GM13976 (cell line): ENCODE results near the gene MALSU1.
"Not testable (repeated sequence)": the region's sequence is repeated elsewhere in the genome, so short reads cannot be mapped to it uniquely, and the experiment has no call there.

Experiments
- DNase-seq: peaks from one replicate; pipeline ENCODE4 v3.0.0; 2012; ENCODE audit warnings: low spot score
- in situ Hi-C: fragments of 300-500 bp; cut with MboI; formaldehyde crosslinking; loops from one replicate; pipeline ENCODE4 v1.12.0; 2022; ENCODE audit warnings: low sequenced_read_pairs, mixed read lengths, inconsistent platforms; ENCODE audit not compliant: unreplicated experiment
- TF ChIP-seq, protein P1 (sequence below): IDR thresholded peaks from 2 replicates; pipeline ENCODE4 v1.5.1; 2012; ENCODE audit warnings: borderline replicate concordance, mild to moderate bottlenecking; ENCODE audit not compliant: insufficient read depth; ENCODE audit errors: extremely low read depth, missing control alignments, control extremely low read depth

The MALSU1 gene

DNA sequence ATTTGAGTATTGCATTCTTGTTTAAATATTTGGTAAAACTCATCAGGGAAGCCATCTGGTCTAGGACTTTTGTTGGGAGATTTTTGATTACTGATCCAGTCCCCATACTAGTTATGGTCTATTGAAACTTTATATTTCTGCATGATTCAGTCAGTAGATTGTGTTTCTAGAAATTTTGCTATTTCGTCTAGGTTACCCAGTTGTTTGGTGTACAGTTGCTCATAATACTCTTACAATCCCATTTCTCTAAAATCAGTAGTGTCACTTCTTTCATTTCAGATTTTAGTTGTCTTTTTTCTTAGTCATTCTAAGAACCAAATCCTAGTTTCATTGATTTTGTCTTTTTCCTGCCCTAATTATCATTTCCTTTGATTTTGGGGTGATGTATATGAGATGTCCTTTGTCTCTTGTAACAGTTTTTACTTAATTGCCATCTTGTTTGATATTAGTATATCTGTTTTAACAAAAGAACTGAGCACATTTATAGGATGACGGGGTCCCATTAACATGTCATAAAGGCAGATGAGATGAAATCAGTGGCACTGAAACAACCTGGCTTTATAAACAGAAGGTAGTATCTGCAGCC is 7.9 kb downstream of the MALSU1 start:
- TF ChIP-seq, protein P1, sequence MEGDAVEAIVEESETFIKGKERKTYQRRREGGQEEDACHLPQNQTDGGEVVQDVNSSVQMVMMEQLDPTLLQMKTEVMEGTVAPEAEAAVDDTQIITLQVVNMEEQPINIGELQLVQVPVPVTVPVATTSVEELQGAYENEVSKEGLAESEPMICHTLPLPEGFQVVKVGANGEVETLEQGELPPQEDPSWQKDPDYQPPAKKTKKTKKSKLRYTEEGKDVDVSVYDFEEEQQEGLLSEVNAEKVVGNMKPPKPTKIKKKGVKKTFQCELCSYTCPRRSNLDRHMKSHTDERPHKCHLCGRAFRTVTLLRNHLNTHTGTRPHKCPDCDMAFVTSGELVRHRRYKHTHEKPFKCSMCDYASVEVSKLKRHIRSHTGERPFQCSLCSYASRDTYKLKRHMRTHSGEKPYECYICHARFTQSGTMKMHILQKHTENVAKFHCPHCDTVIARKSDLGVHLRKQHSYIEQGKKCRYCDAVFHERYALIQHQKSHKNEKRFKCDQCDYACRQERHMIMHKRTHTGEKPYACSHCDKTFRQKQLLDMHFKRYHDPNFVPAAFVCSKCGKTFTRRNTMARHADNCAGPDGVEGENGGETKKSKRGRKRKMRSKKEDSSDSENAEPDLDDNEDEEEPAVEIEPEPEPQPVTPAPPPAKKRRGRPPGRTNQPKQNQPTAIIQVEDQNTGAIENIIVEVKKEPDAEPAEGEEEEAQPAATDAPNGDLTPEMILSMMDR: no peak
- in situ Hi-C loops: no loop called here
- DNase-seq: no peak

DNA sequence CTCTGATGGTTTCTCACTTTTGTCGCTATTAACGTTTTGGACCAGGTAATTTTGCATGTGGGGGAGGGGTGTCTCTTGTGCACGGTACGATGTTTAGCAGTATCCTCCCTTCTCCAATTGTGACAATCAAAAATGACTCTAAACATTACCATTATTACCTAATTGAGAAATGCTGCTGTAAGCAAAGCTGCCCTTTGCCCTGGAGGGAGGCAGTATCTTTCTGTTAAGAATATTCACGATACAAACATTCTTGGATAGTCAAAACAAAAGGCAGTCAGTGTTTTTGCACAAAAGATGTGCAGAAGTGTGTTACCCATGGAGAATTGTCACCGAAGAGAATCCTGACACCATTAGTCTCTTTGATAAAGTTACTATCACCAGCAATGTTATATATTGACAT is 9.6 kb downstream of the MALSU1 start:
- TF ChIP-seq, protein P1: no peak
- in situ Hi-C loops: no loop called here
- DNase-seq: no peak

DNA sequence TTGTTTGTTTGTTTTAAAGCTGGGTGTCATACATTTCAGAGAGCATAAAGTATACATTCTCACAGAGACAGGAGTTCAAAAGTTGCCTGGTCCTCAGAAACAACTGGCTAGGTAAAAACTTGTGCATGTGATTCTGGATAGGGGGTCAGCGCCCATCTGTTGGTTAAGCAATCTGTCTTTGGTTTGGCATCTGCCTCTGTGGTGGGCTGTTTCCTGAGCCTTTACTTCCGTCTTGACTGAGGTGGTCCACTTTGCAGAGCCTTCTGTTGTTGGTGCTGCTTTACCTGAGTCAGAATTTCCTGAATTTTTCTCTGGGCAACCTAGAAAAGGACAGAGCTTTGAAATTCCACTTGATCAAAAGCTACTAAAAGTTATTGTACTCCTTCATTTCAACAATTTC is 13.0 kb downstream of the MALSU1 start:
- DNase-seq, in situ Hi-C loops: not testable (repeated sequence)

DNA sequence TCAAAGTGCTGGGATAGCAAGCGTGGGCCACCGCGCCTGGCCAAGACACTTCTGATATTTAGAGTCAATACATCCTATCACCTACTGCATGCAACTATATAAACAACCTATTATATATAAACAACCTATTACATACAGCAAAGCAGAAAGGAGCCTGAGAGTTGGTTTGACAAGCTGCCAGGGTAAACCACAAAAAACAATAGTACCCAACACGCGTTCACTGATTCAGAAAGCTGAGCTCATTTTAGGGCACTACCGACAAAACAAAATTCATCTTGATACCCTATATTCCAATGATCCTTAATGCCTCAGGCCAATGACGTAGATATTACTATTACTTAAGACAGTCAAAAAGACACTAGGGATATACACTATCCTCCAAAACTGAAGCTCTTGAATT is 16.2 kb downstream of the MALSU1 start:
- in situ Hi-C loops: no loop called here
- TF ChIP-seq, protein P1: no peak
- no peak for DNase-seq

DNA sequence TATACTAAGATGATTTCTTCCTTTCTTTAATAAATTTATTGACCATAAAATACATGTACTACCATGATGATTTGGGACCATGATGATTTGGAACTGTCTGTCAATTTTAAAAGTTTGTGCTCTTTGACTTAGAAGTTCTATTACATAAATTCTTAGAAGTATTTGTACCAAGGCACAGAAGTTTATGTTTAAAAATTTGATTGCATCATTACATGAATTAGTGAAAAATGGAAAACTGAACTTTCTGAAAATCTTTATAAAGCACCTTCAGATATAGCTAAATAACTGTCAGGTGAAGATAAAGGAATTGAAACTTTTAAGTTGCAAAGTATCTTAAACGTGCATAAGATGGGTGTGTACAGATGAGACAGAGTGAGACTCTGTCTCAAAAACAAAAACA is 32.0 kb downstream of the MALSU1 start:
- in situ Hi-C loops: no loop called here
- TF ChIP-seq, protein P1: no peak
- no peak for DNase-seq

DNA sequence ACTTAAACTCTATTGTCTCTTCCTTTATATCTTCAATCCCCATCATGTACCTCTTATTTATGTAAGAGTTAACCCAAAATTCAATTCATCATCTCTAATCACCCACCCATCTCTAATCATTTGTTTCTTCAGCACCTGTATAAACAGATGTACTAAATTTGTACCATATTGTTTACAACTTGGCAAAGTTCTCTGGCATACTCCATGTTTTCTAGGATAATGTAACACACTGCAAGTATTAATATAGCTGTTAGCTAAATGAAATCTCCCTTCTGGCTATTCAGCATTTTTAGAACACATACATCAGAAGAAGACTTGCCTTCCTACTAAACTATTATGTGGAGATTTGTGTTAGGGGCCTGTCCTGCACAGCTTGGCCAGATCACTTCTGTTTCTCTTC is 33.1 kb downstream of the MALSU1 start:
- TF ChIP-seq, protein P1: no peak
- DNase-seq: no peak

DNA sequence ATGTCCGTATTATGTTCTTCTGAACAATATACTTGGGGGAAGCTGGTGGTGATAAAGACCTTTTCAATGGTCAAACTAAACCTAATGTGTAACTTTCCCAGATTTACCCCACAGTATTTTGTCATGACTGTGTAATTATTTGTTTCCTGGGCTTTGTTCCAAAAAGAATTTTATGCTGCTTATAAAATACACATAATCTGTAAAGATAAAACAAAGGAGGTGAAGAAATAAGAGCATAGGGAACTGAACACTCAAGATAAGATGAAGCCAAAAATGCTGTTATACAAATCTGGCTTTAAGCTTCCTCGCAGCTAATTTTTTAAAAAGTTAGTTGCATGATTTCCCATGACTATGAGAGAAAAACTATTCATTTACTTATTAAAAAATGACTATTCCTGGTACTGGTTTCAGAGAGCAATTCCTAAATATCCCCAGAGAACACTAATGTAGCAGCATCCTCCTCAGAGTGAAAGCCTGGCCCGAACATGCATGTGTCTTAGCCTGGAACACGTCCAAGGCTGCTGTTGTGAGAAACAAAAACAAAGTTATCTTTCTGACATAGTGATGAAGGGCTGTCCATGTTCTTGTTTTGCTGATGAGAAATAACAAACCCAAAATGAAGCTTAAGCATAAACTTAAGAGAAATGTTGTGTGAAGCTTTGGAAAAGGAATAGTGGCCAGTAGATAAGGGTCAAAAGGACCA is 33.9 kb downstream of the MALSU1 start:
- no peak for DNase-seq
- in situ Hi-C loops: no loop called here
- TF ChIP-seq, protein P1: no peak

More for the DNA sequence above, 33.1 kb downstream of the MALSU1 start:
- in situ Hi-C loops: no loop called here
